Skeletal muscle cell (primary cell): ENCODE measurements around the gene TFRC.
"Not testable (repeated sequence)": the region's sequence is repeated elsewhere in the genome, so short reads cannot be mapped to it uniquely, and the experiment has no call there.

Experiments
- DNase-seq: peaks from one replicate; pipeline ENCODE4 v3.0.0-alpha.2; 2010; ENCODE audit warnings: low read depth
- H3K4me3 ChIP-seq: 2 replicates; pipeline ENCODE4 v1.5.1; 2011; ENCODE audit warnings: low read depth, mild to moderate bottlenecking, control low read depth, low read length, moderate library complexity

TFRC gene

DNA sequence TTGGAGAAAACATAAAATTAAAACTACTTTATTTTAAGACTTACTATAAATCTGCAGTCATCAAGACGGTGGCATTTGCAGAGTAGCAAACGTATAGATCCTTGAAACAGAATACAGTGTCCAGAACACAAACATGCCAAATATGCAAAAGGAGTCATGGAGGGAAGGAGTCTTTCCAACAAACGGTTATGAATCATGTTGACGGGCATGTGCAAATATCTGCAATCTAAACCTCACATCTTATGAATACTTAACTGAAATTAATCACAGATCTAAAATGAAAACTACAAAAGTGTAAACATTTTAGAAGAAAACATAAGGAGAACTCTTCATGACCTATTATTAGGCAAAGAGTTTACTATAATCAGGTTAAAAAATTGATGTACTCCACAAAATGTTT is 69.4 kb downstream of the TFRC start:
- no peak overlapping the region for H3K4me3 ChIP-seq
- no peak for DNase-seq

DNA sequence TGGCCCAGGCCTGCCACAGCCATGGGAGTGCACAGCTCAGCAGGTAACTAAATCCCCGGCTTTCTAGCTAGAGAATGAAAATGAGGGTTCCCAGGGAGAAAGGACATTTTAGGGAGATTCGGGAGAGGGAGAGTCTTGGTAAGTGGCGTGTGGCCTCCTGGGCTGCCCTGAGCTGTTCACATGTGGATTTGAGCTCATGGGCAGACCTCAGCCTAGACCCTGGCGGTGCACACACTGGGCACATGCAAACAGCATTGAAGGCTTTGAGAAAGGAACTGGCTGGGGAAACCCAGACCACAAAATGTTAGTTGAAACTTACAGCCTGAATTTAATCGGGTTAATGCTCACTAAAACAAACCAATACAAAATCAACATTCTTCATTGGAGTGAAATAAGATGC is 72.4 kb downstream of the TFRC start:
- DNase-seq: no peak
- H3K4me3 ChIP-seq: no peak overlapping the region

DNA sequence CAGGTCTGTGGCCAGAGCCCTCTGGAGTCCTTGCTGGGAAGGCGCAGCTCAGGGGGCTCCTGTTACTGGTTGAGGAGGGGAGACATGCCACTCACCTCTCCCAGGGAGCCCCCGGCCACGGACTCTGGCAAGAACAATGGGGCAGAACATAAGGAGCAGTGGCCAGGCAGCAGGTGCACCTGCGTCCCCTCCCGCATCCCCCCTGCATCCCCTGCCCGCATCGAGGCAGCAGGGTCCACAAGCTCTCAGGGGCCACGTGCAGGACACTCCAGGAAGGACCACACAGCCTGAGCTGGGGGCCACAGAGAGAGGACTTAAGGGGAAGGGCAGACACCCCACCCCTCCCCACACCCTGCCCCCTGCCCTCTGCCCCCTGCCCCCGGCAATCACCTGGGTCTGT is 73.0 kb downstream of the TFRC start:
- no peak overlapping the region for H3K4me3 ChIP-seq
- DNase-seq: no peak

DNA sequence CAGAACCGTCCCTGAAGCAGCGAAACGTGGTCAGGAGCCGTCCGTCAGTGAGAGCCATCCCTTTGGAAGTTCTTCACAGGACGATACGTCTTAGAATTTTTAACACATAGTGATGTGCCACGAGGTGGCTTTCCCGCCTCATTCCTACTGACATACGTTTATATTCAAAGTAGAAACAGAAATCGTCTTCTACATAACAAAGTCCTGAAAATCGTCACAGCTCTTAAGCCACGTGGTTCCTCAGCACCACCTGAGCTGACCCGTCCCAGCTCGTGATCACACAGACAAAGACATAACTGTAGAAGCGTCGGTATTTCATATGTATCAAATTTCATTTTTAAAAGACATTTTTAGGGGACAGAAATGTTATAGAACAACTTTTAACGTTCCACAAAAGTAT is 73.5 kb downstream of the TFRC start:
- DNase-seq: no peak
- no peak overlapping the region for H3K4me3 ChIP-seq

DNA sequence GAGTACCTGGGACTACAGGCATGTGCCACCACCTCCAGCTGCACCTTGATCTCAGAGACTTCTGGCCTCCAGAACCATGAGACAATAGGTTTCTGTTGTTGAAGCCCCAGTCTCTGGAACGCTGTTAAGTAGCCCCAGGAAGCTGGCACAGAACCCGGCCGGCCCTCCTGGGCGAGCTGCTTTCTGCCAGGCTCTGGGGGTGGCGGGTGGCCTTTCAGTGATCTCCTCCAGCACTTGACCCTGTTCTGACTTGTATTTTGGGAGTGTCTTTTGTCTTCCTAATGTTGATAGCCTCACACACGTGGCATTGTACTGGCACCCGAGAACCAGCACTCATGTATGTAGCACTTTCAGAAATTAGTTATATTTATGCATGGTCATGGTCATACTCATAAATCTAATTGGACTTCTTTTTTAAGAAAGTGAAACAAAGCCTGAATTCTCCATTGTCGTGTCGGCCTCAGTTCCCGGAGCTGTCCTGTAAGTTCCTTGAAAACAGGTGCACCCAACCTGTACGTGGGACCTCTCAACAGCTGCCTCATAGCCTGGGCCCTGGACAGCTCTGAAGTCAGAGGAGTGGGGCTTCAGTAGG is 74.0 kb downstream of the TFRC start:
- no peak for DNase-seq
- no peak overlapping the region for H3K4me3 ChIP-seq

DNA sequence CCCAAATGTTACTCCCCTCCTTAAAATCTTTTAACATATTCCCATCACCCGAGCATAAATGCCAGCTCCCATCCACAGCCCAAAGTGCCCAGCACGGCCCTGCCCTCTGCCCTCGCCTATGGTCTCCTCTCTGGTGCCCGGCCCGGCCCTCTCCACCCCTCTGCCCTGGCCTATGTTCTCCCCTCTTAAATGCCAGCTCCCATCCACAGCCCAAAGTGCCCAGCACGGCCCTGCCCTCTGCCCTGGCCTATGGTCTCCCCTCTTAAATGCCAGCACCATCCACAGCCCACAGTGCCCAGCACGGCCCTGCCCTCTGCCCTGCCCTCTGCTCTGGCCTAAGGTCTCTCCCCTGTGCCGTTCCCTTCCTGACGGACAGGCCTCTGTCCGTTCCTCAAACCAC is 76.6 kb downstream of the TFRC start:
- DNase-seq, H3K4me3 ChIP-seq: not testable (repeated sequence)

DNA sequence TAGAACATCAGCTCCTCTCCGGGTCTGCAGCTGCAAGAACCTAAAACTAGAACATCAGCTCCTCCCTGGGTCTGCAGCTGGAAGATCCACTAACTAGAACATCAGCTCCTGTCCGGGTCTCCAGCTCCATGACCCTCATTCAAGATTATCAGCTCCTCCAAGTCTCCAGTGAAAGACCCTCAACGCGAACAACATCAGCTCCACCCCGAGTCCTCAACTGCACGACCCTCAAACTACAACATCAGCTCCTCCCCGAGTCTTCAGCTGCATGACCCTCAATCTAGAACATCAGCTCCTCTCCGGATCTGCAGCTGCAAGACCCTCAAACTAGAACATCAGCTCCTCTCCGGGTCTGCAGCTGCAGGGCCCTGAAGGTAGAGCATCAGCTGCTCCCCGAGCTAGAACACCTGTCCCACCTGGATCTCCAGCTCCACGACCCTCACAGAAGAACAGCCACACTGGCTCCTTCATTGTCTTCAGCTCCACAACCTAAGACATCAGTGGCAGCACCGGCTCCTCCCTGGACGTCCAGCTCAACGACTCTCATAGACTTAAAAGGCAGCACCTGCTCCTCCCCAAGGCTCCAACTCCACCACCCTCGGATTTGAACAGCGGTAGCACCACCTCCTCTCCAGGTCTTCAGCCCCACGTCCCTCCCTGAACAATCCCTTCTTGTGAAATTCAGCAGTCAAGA is 77.4 kb downstream of the TFRC start:
- DNase-seq, H3K4me3 ChIP-seq: not testable (repeated sequence)

DNA sequence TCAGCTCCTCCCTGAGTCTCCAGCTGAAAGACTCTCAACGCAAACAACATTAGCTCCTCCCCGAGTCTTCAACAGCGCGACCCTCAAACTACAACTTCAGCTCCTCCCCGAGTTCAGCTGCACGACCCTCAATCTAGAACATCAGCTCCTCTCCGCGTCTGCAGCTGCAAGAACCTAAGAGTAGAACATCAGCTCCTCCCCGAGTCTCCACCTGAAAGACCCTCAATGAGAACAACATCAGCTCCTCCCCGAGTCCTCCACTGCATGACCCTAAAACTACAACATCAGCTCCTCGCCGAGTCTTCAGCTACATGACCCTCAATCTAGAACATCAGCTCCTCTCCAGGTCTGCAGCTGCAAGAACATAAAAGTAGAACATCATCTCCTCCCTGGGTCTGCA is 78.3 kb downstream of the TFRC start:
- no peak for DNase-seq
- no peak overlapping the region for H3K4me3 ChIP-seq

DNA sequence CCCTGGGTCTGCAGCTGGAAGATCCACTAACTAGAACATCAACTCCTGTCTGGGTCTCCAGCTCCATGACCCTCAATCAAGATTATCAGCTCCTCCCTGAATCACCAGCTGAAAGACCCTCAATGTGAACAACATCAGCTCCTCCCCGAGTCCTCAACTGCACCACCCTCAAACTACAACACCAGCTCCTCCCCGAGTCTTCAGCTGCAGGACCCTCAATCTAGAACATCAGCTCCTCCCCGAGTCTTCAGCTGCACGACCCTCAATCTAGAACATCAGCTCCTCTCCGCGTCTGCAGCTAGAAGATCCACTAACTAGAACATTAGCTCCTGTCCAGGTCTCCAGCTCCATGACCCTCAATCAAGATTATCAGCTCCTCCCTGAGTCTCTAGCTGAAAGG is 79.2 kb downstream of the TFRC start:
- not testable (repeated sequence) for DNase-seq, H3K4me3 ChIP-seq

DNA sequence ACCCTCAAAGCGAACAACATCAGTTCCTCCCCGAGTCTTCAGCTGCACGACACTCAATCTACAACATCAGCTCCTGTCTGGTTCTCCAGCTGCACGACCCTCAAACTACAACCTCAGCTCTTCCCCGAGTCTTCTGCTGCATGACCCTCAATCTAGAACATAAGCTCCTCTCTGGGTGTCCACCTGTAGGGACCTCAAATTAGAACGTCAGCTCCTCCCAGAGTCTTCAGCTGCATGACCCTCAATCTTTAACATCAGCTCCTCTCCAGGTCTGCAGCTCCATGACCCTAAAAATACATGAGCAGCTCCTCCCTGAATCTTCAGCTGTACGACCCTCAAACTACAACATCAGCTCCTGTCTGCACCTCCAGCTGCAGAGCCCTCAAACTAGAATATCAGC is 80.7 kb downstream of the TFRC start:
- DNase-seq, H3K4me3 ChIP-seq: not testable (repeated sequence)

DNA sequence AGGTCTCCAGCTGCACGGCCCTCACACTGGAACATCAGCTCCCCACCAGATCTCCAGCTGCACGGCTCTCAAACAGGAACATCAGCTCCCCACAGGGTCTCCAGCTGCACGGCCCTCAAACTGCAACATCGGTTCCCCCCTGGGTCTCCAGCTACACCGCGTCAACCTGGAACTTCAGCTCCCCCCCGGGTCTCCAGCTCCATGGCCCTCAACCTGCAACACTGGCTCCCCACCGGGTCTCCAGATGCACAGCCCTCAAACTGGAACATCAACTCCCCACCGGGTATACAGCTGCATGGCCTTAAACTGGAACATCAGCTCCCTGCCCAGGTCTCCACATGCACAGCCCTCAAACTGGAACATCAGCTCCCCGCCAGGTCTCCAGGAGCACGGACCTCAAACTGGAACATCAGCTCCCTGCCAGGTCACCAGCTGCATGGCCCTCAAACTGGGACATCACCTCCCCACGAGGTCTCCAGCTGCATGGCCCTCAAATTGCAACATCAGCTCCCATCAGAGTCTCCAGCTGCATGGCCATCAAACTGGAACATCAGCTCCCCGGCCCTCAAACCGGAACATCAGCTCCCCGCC is 81.4 kb downstream of the TFRC start:
- not testable (repeated sequence) for DNase-seq, H3K4me3 ChIP-seq

DNA sequence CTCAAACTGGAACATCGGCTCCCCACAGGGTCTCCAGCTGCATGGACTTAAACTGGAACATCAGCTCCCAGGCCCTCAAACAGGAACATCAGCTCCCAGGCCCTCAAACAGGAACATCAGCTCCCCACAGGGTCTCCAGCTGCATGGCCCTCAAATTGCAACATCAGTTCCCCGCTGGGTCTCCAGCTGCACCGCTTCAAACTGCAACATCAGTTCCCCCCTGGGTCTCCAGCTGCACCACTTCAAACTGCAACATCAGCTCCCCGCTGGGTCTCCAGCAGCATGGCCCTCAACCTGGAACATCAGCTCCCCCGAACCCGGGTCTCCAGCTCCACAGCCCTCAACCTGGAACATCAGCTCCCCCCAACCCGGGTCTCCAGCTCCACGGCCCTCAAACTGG is 82.0 kb downstream of the TFRC start:
- DNase-seq: no peak
- no peak overlapping the region for H3K4me3 ChIP-seq
